WERI-Rb-1 (cell line): Measurements from ENCODE around the gene ZNF33B.

Source experiments
- DNase-seq: peaks from one replicate; pipeline ENCODE4 v3.0.0-alpha.2; 2020
- H3K27ac ChIP-seq: fragments of 250-450 bp; sonication (Bioruptor Pico); 2 replicates; pipeline ENCODE4 v1.5.1; 2020; ENCODE audit warnings: mild to moderate bottlenecking, moderate library complexity
- H3K27me3 ChIP-seq: fragments of 250-450 bp; sonication (Bioruptor Pico); 2 replicates; pipeline ENCODE4 v1.5.1; 2021; ENCODE audit warnings: mild to moderate bottlenecking, low read depth, moderate library complexity; ENCODE audit not compliant: insufficient read depth, severe bottlenecking
- H3K36me3 ChIP-seq: fragments of 250-450 bp; sonication (Bioruptor Pico); 2 replicates; pipeline ENCODE4 v1.5.1; 2020; ENCODE audit warnings: mild to moderate bottlenecking, moderate library complexity
- H3K4me3 ChIP-seq: 2 replicates; pipeline ENCODE4 v1.5.1; 2011; ENCODE audit warnings: low read depth, mild to moderate bottlenecking, control low read depth, low read length
- H3K9me3 ChIP-seq: fragments of 250-450 bp; sonication (Bioruptor Pico); 2 replicates; pipeline ENCODE4 v1.5.1; 2021; ENCODE audit warnings: mild to moderate bottlenecking, moderate library complexity; ENCODE audit not compliant: severe bottlenecking
- CTCF ChIP-seq: IDR thresholded peaks from 2 replicates; pipeline ENCODE4 v1.5.1; 2011; ENCODE audit warnings: low read depth, mild to moderate bottlenecking, control low read depth, inconsistent platforms, low read length

Gene ZNF33B

GRCh38 chr10:42598249-42598873 lies 40.0 kb downstream of the ZNF33B start:
- H3K4me3 ChIP-seq = no peak overlapping the region
- peaks cover 7% of the 10 kb centered on the region for H3K36me3 ChIP-seq
- no peak overlapping the region for H3K27ac ChIP-seq
- no peak for DNase-seq
- H3K27me3 ChIP-seq = no peaks in the 10 kb centered on the region
- TF ChIP-seq CTCF = no peak
- H3K9me3 ChIP-seq = peaks cover 4% of the 10 kb centered on the region

GRCh38 chr10:42596196-42596595 lies 42.2 kb downstream of the ZNF33B start:
- Histone ChIP-seq H3K27ac (no peak overlapping the region), H3K27me3 (no peaks in the 10 kb centered on the region), H3K36me3 (peaks cover 17% of the 10 kb centered on the region), H3K9me3 (peaks cover 4% of the 10 kb centered on the region), H3K4me3 (no peak overlapping the region)
- no peak for DNase-seq
- no peak for TF ChIP-seq CTCF

- H3K27ac ChIP-seq = no peak overlapping the region
- H3K4me3 ChIP-seq = no peak overlapping the region
- no peak for TF ChIP-seq CTCF
- peaks cover 17% of the 10 kb centered on the region for H3K36me3 ChIP-seq
- no peak for DNase-seq
- H3K9me3 ChIP-seq = peaks cover 4% of the 10 kb centered on the region
- no peaks in the 10 kb centered on the region for H3K27me3 ChIP-seq
These were observed 44.1 kb downstream of the ZNF33B start for GRCh38 chr10:42594246-42594650.

GRCh38 chr10:42593284-42593683 lies 45.1 kb downstream of the ZNF33B start:
- no peak for TF ChIP-seq CTCF
- H3K36me3 ChIP-seq = peaks cover 17% of the 10 kb centered on the region
- H3K9me3 ChIP-seq = peaks cover 4% of the 10 kb centered on the region

GRCh38 chr10:42583828-42584227 lies 54.5 kb downstream of the ZNF33B start:
- no peak for TF ChIP-seq CTCF

More at GRCh38 chr10:42593284-42593683, 45.1 kb downstream of the ZNF33B start:
- Histone ChIP-seq H3K27ac (no peak overlapping the region), H3K27me3 (no peaks in the 10 kb centered on the region), H3K4me3 (no peak overlapping the region)
- no peak for DNase-seq

GRCh38 chr10:42578019-42578418 lies 60.4 kb downstream of the ZNF33B start:
- Histone ChIP-seq H3K4me3 (no peak overlapping the region), H3K27me3 (no peaks in the 10 kb centered on the region), H3K27ac (no peak overlapping the region), H3K36me3 (no peaks in the 10 kb centered on the region), H3K9me3 (no peaks in the 10 kb centered on the region)
- TF ChIP-seq CTCF = no peak
- no peak for DNase-seq

More at GRCh38 chr10:42583828-42584227, 54.5 kb downstream of the ZNF33B start:
- Histone ChIP-seq H3K27me3 (no peaks in the 10 kb centered on the region), H3K36me3 (no peaks in the 10 kb centered on the region), H3K4me3 (no peak overlapping the region), H3K27ac (no peak overlapping the region), H3K9me3 (no peaks in the 10 kb centered on the region)
- DNase-seq = no peak
